ENCODE data around the gene SPEG.

SPEG gene

GRCh38 chr2:219480004-219480403 lies 45.4 kb downstream of the SPEG start:
- DNase-seq (ENCODE audit: low read depth) = no peak

GRCh38 chr2:219482674-219483405 lies 48.2 kb downstream of the SPEG start:
- DNase-seq (ENCODE audit: low read depth) = no peak

- no peak for DNase-seq (ENCODE audit: low read depth)
Measured at GRCh38 chr2:219483451-219484342, 49.1 kb downstream of the SPEG start.

- no peak for DNase-seq (ENCODE audit: low read depth)
Measured at GRCh38 chr2:219484343-219485200, 49.9 kb downstream of the SPEG start.

DNA sequence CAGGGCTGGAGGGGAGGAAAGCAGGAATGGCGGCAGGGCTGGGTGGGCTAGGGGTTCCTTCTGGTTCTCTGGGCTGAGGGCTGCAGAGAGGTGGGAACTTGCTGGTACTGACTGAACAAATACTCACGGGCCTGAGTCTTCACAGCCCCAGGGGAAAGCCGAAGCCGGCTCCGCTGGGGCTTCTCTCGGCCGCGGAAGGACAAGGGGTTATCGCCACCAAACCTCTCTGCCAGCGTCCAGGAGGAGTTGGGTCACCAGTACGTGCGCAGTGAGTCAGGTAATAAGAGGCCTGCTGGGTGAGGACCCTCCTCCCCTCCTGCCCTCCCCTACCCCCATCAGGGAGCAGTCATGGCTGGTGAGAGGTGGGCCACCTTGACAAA lies 50.5 kb downstream of the SPEG start:
- no peak for DNase-seq (ENCODE audit: low read depth)

GRCh38 chr2:219486380-219486959 lies 51.8 kb downstream of the SPEG start:
- DNase-seq (ENCODE audit: low read depth) = no peak

GRCh38 chr2:219488149-219488843 lies 53.7 kb downstream of the SPEG start:
- DNase-seq (ENCODE audit: low read depth) = no peak

DNA sequence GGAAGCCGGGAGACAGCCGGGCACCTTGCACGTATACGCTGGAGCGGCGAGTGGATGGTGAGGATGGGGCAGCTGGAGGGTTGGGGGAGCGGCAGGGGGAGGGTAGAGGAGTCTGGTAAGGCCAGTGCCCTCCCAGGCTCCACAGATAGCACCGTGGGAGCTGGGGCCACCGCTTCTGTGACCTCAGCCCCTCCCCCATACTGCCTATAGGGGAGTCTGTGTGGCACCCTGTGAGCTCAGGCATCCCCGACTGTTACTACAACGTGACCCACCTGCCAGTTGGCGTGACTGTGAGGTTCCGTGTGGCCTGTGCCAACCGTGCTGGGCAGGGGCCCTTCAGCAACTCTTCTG lies 54.2 kb downstream of the SPEG start:
- no peak for DNase-seq (ENCODE audit: low read depth)

DNA sequence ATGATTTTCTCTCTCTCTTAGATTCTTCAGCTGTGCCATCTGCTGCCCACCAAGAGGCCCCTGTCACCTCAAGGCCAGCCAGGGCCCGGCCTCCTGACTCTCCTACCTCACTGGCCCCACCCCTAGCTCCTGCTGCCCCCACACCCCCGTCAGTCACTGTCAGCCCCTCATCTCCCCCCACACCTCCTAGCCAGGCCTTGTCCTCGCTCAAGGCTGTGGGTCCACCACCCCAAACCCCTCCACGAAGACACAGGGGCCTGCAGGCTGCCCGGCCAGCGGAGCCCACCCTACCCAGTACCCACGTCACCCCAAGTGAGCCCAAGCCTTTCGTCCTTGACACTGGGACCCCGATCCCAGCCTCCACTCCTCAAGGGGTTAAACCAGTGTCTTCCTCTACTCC lies 54.7 kb downstream of the SPEG start:
- DNase-seq (ENCODE audit: low read depth) = no peak

DNA sequence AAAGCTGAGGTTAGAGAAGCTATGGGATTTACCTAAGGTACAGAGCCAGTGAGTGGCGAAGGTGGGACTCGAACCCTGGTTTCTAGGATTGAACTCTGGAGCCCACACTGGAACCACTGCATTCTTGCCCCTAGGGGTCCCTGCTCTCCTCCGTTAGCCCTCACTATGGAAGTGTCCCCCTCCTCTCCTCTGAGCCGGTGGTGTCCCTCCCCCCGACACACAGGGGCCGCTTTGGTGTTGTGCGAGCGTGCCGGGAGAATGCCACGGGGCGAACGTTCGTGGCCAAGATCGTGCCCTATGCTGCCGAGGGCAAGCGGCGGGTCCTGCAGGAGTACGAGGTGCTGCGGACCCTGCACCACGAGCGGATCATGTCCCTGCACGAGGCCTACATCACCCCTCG lies 55.5 kb downstream of the SPEG start:
- DNase-seq (ENCODE audit: low read depth) = no peak

GRCh38 chr2:219490600-219491130 lies 56.0 kb downstream of the SPEG start:
- no peak for DNase-seq (ENCODE audit: low read depth)

- DNase-seq (ENCODE audit: low read depth) = no peak
Measured at GRCh38 chr2:219491278-219491963, 56.8 kb downstream of the SPEG start.

DNA sequence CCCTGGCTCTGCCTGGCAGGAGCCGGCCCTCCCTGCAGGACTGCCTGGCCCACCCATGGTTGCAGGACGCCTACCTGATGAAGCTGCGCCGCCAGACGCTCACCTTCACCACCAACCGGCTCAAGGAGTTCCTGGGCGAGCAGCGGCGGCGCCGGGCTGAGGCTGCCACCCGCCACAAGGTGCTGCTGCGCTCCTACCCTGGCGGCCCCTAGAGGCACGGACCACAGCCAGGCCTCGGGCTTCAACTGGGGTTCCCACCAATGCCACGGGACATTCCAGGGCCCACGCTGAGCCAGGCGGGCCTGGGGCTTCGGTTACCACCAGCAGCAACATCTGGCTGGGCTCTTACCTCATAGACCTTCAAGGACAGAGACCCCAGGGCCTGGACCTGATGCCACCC lies 57.9 kb downstream of the SPEG start:
- no peak for DNase-seq (ENCODE audit: low read depth)

GRCh38 chr2:219493086-219493485 lies 58.4 kb downstream of the SPEG start:
- no peak for DNase-seq (ENCODE audit: low read depth)

GRCh38 chr2:219494952-219495530 lies 60.4 kb downstream of the SPEG start:
- DNase-seq (ENCODE audit: low read depth) = no peak

DNA sequence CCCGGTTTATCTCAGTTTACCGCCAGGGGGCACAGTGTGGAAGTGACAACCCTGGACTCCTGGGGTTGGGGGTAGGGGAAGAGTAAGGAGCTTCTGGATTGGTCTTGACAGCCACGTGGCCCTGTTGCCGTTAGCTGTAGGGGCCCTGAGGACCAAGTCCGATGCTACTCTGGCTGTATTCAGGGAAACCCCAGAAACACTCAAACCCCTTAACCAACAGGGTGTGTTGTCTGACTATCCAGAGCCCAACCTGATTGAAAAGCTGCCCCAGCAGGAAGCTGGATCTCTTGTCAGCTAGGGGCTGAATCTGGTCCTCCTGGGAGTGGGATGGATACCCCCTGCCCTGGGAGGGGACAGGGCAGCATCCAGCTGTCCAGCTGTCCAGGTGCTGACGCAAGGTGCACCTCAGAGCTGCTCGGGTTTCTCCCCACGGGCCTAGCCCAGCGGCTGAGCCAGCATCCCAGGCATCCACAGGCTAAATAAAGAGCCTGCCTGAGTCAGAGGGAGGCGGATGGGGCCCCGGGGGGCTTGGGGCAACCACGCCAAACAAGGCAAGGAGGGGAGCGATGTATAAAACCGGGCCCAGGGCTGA lies 61.0 kb downstream of the SPEG start:
- peak; percentile 35 for DNase-seq (ENCODE audit: low read depth)

- no peak for DNase-seq (ENCODE audit: low read depth)
Measured at GRCh38 chr2:219496247-219496824, 61.7 kb downstream of the SPEG start.

GRCh38 chr2:219496825-219497494 lies 62.3 kb downstream of the SPEG start:
- DNase-seq (ENCODE audit: low read depth) = no peak
